Measurements from ENCODE around the gene SEC22C.
"Not testable (repeated sequence)": the region's sequence is repeated elsewhere in the genome, so short reads cannot be mapped to it uniquely, and the experiment has no call there.

The SEC22C gene

DNA sequence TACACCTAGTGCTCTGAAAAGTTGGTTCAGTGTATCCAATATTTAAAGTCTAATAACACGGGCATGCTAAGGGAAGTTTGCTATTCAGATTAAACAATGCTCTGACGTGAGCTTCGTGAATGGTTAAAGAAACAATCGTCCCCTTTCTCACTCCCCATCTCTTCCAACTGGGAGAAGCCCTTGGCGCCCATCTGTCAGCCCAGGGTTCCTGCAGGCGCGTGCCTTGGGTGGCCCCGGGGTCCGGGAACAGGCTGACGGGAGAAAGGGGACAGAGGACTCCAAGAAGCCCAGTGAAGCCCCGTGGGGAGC lies 413 bp downstream of the SEC22C start:
- no peak for DNase-seq (ENCODE audit: low read depth in 2 of 3, low spot score in 1 of 3)

DNA sequence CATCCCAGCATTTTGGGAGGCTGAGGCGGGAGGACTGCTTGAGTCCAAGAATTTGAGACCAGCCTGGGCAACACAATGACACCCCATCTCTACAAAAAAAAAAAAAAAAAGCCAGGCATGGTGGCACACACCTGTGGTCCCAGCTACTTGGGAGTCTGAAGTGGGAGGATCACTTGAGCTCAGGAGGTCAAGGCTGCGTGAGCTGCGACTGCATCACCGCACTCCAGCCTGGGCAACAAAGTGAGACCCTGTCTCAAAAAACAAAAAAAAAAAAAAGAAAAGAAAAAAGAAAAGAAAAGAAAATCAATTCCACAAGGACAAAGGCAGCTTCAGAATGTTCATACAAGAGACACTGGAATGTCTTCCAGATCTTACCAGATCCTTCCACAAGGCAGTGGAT lies 2.4 kb downstream of the SEC22C start:
- DNase-seq (ENCODE audit: low read depth in 2 of 3, low spot score in 1 of 3), result not testable (repeated sequence)

DNA sequence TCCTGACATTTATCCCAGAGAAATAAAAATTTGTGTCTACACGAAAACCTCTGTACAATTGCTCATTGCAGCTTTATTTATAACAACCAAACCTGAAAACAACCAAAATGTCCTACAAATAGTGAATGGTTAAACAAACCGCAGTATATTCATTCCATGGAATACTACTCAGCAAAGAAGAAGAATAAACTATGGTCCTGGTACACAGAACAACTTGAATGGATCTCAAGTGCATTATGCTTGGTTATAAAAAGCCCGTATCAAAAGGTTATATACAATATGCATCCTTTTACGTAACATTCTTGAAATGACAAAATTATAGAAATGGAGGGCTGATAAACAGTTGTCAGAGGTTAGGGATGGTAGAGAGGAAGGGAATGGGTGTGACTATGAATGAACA lies 3.7 kb downstream of the SEC22C start:
- DNase-seq (ENCODE audit: low read depth in 2 of 3, low spot score in 1 of 3), result no peak

DNA sequence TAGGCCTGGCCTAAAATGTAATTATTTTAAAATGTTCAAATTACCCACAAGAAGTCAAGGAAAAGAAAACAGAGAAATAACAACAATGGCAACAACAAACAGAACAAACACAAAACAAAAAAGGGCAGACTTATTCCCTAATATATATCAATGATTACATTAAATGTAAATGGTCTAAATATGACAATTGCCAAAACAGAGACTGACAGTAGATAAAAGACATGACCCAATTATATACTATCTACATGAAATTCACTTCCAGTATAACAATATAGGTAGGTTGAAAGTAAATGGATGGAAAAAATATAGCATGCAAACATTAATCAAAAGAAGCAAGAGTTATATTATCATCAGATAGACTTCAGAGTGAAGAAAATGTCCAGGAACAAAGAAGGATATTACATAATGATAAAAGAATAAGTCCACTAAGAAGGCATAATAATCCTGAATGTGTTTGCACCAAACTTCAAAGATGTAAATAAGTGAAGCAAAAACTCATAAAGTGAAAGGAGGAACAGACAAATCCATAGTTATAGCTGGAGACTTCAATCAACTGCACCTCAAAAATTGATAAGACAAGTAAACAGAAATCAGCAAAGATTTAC lies 6.5 kb downstream of the SEC22C start:
- no peak for DNase-seq (ENCODE audit: low read depth in 2 of 3, low spot score in 1 of 3)

DNA sequence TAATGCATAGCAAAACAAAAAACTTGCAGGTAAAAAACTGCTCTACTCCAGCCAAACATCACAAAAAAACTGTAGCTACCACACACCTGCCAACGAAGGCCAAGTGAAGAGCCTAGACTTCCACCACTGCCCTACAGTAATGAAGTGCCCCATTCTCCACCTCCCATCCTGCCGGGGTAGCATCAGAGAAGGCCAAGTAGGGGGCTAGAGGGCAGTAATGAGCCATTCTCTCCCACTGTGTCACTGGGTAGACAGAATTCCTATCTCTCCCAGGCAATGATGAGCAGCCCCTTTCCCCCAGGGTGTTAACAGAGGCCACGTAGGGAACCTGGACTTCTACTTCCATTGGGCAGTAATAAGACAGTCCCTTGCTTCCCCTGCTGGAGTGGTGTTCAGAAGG lies 9.5 kb downstream of the SEC22C start:
- no peak for DNase-seq (ENCODE audit: low read depth in 2 of 3, low spot score in 1 of 3)

DNA sequence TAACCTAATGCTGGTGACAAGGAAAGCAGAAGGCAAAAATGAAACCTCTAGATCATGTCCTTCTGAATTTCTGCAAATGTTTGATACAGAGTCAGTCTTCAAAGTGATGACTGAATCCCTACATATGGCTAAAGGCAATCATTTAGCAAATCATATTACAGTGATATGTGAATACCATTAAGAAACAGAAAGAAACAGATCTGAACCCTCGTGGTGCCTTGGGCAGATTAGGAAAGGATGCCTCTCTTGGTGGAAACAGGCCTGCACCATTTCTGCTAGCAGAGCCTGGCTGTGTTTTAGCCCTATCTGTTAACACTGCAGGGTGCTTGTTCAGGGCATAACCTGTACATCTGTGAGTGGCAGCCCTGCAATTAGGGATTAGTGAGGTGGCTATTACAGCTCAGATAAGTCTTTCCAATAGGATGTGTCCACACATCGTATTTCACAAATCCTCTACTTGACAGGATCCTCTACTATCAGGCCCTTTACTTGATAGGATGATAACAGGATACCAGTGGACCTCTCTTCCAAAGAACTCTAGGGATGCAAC lies 12.1 kb downstream of the SEC22C start:
- no peak for DNase-seq (ENCODE audit: low read depth in 2 of 3, low spot score in 1 of 3)

DNA sequence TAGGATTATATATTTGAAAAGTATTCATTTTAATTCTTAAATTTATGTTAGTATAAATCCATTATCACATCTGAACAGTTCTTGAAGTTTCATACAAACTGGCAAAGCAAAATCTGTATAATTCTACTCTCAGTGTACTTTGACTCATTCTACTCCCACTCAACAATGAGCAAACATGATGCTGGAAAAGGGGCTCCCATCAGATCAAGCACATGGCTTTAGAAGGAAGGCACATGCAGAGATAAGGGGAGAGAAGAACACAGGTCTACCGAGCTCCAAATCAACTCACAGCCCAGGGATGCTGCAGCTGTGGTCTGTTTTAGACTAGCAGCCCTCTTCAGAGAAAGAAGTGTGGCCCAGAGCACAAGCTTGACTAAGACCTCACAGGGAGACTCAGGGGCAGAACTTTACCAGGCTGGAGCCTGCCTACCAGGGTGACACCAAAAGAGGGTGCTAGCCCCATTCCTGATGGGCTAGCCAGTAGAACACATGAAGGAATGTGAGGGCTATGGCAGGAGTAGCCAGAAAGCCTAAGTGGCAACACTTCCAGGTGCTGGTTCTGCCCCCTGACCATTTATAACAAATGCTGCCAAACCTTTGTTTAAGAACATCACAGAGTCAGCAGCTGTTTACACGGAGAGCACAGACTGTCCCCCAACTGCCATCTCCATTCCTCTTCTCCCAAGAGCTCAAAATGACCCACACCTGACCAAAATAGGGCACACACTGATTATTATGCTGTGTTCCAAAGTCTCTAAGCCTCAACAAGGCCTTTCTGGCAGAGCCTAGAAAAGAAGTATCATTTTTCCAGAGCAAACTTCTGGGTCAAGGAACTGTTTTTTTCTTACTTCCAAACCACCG lies 19.5 kb downstream of the SEC22C start:
- no peak for DNase-seq (ENCODE audit: low read depth in 2 of 3, low spot score in 1 of 3)

DNA sequence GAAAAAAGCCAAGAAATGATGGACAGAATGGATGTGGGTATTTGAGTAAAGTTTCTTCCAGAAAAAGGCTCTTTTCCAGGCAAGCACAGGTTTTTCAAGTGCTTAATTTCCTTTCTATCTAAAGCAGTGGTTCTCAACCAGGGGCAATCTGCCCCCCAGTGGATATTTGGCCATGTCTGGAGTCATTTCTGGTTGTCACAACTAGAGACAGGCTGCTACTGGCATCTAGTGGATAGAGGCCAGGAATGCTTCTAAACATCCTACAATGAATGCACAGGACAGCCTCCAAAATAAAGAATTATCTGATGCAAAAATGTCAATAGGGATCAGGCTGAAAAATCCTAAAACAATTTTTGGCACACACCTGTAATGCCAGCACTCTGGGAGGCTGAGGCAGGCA lies 23.9 kb downstream of the SEC22C start:
- DNase-seq (ENCODE audit: low read depth in 2 of 3, low spot score in 1 of 3), result no peak

DNA sequence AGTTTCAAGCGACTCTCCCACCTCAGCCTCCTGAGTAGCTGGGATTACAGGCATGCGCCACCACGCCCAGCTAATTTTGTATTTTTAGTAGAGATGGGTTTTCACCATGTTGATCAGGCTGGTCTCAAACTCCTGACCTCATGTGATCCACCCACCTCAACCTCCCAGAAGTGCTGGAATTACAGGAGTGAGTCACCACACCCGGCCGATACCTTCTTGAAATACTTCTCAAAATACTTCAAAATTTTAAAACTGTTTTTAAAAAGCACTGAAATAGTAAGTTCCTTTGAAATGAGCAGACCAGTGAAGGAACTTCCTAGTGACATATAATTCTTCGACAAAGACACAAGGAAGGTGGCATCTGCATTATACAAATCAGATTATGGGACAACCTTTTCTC lies 24.9 kb downstream of the SEC22C start:
- DNase-seq (ENCODE audit: low read depth in 2 of 3, low spot score in 1 of 3), result not testable (repeated sequence)

DNA sequence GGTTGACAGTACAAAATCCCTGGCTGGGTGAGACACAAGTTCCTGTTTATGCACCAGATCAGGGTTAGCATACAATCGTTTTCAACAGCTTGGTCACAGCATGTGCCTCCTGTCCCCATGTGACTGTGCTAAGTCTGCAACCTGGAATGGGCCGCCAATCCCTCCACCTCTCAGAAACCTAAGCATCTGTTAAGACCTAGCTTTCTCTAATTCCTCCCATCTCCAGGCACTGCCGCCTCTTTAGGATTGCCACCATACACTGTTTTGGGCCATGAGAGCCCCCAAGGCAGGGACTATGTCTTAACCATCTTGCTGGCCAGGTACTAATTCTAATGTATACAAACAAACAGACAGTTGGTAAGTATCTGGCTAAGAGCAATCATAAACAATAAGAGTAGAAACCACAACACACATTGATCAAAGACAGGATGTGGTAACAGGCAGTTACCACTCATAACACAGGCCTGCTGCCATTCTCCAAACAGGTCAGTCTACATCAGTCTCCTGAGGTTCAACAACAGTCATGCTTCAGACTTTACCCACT lies 25.6 kb downstream of the SEC22C start:
- no peak for DNase-seq (ENCODE audit: low read depth in 2 of 3, low spot score in 1 of 3)

DNA sequence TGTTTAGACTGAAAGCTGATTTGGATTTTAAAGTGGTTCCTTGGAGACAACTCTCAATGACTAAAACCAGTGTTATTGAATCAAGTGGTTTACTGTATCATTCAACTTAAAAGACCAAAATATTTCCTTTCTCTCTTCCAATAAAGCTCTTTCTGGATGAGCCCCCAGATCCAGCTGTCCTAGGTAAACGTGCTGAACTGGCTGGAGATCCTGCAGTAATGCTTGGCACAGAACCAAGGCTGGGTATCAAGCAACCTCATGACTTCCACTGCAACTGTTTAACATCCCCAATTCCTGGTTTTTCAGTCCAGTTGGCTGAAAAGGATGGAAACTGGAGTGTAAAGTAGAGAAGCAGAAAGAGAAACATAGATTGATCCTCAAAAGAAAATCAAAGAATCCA lies 28.9 kb downstream of the SEC22C start:
- DNase-seq (ENCODE audit: low read depth in 2 of 3, low spot score in 1 of 3), result no peak

DNA sequence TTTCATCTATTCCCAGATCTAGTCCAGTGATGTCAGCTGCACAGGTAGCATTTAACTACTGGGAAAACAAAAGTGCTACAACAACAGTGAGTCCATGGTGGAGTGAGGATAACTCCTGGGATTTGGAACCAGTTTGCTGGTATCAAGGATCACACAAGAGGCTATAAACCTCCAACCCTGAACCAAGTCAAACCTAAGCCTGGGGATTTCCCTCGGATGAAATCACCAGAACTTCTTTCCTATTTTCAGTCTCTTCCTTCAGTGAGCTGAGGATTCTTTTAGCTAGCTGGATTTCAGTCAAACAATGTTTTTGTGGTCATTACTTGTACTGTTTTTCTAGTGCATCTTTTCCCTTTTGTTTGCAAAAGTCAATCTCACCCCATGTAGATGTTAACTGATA lies 31.5 kb downstream of the SEC22C start:
- no peak for DNase-seq (ENCODE audit: low read depth in 2 of 3, low spot score in 1 of 3)

DNA sequence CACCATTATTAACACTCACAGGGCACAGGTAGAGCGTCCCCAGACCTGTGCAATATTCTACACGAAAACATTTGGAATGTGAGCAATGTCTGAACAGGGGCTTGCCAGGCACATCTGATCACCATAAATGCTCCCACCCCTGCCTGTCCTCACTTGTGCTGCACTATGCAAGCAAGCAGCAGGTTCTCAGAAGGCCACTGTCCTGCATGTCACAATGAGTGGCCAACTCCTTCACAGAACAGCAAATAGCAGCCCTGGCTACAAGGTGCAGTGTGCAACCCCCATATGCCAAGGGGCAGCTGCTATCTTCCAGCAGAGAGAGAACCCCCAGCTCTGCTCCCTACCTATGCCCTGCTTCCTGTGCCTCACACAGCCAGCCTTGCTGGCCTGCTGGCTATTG lies 32.6 kb downstream of the SEC22C start:
- no peak for DNase-seq (ENCODE audit: low read depth in 2 of 3, low spot score in 1 of 3)

DNA sequence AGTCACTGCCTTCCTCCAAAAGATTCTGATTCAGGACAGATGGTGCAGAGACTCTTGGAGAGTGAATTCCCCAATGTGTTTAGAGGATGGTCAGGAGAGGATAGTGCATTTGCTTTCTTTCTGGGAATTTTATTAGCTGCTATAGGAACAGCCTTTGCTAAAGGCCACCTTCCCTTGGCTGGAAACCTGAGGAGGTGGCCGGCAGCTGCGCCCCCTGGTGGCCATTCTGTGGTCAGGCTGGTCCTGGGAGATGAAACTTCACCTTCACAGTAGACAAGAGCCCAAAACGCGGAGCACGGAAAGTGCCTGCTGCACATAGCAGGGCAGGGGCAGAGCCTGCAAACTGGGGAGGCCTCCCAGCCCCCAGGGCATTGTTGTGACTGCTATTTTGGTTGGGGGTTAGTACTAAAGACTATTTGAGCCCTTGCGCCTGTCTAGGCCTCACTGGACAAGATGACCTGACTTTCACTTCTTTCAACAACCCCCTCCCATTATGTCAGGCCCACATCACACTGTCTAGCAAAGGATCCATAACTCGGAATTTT lies 34.3 kb downstream of the SEC22C start:
- peak; percentile 22 to 47 (median 45) for DNase-seq (ENCODE audit: low read depth in 2 of 3, low spot score in 1 of 3)

DNA sequence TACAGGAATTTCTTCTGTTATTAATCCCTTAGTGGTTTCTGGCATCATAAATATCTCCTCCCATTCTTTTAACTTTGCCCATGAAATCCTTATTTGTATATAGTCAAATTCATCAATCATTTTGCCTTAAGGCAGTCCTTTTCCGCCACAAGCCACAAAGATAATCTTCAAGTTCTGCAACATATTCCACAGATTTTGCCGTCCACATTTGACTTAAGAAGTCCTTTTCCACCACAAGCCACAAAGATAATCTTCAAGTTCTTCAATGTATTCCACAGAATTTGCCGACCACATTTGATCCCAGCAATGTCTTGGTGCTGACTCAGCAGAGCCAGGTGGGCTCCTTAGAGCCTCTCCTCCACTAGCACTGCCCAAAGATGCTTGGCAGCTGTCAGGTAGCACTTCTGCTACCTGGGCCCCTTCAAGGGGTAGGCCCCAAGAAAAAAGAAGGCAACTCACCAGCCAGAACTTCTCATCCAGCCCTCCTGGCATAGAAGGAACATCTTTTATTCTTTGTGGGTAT lies 35.0 kb downstream of the SEC22C start:
- no peak for DNase-seq (ENCODE audit: low read depth in 2 of 3, low spot score in 1 of 3)

DNA sequence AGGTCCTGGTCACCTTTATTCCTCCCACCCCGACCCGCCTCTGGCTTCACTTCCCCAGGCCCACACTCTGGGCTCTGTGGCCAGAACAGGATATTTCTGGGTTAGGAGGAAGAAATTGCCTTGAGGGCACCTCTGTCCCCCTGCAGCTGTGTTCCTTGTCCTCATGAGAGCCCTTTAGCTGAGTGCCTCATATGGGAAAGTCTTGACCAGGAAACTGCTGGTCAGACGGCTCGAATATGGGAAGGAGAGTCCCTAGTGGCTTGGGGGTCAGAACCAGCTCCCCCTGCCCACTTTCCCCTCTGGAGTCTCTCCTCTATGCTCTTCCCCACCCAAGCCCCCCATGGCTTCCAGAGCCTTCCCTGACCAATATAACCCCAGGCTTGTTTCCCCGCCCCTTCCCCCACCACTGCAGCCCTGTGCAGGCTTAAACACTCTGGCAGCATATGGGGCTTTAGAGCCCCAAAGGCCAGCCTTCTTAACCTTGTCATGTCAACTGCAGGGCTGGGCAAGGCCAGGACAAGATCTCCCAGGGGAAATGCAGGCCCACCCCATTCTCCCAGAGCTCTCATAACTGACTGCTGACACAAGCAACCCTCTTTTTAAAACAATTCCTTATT lies 36.4 kb downstream of the SEC22C start:
- DNase-seq (ENCODE audit: low read depth in 2 of 3, low spot score in 1 of 3), result no peak

DNA sequence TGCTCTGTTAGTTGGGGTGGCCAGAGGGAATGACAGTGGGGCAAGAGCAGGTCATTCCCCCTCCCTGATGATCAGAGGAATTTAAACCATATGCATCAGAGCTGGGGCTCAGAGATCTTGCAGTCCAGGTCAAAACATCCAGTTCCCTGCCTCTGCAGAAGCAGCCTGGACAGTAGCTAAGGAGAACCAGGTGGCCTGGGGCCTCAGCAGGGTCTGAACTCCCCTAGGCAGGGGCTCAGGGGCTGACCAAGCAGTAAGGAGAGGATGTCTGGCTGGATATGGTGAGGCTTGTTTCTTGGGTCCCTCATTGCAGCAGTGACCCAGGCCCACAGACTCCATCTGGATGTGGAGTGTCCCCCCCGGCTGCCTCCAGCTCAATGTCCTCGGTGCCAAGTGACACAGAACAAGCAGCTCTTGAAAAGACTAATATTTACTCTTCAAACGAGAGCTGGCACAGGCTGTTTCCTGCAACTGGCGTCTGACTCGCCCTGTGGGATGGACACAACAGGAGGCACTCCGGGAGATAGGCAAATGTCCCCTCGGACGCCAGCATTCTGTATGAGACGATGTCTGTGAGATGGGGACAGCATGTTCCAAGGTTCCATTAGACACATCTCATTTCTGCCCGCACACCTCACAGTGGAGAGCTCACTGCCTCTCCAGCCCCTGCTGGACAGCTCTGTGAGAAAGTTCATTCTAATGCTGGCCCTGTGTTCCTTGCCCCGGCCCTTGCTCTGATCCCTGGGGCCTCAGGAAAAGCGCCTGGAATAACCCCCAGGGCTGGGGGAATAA lies 37.1 kb downstream of the SEC22C start:
- no peak for DNase-seq (ENCODE audit: low read depth in 2 of 3, low spot score in 1 of 3)

DNA sequence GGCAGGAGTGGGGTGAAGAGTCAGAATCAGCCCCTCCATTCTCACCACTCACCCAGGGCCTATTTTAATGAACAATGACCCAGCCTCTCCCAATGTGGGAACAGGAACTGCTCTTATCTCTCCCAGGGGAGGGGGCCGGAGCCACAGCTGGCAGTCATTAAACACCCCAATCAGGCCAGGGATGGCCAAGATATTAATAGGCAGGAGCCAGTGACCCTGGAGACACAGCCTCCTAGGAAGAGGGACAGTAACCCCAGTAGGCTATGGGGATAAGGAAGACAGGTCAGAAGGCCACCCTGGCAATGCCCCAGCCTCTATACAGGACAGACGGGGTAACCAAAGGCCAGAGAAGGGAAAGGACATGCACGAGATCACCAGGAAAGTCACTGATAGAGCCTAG lies 40.7 kb downstream of the SEC22C start:
- no peak for DNase-seq (ENCODE audit: low read depth in 2 of 3, low spot score in 1 of 3)

DNA sequence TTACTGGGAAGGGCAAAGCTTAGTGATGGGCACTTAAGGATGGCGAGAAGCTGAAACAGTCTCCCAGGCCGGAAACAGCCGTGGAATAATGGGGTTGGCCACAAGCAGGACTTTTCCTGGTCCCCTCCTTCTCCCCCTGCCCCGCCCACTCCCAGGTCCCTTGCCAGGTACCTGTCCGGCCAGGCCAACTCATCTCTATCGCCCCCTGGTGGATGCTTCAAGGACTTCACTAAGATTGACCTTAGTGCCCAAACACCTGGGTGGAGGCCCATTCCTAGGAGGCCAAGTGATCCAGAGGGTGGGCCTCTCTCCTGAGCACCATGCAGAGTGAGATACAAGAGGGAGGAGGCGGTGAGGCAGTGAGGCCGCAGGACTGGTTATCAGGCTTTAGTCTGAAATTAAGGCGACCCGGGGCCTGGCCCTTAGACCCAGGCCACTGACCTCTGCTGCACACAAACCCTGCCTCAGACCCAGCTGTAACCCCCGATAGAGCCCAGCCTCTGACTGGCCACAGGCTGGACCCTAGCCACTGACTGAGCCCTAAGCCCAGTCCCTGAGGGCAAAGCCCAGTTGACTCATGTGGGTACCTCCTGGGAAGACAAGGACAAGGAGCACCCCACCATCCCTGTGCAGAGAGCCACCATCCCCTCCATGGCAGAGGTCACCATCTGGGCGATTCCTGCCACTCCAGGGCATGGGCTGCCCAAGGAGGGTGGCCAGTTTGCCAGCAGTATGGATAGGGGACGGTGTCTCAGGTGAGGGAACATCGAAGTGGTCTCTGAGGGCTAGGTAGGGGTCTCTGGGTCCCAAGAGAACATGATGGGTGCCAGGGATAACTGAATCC lies 41.7 kb downstream of the SEC22C start:
- DNase-seq (ENCODE audit: low read depth in 2 of 3, low spot score in 1 of 3), result peak; percentile 32 to 76 (median 46)

DNA sequence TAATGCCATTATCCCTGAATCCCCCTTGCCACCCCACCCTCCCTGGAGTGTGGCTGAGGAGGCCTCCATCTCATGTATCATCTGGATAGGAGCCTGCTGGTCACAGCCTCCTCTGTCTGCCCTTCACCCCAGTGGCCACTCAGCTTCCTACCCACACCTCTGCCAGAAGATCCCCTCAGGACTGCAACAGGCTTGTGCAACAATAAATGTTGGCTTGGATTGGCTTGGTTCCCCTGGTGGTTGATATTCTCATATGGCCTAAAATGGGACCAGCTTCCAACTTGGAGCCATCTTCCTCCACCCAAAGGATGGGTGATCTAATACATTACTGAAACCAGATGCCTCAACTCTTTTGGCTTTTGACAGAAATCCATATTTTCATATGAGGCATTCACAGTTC lies 44.4 kb downstream of the SEC22C start:
- DNase-seq (ENCODE audit: low read depth in 2 of 3, low spot score in 1 of 3), result no peak
